Neural progenitor cell (in vitro differentiated cells): ENCODE data around the gene NAP1L4. TPM values are rescaled to one million over a fixed set of nuclear protein-coding genes. Genes with fewer than 3 reads are reported as not detected.

Source experiments
- DNase-seq: peaks from one replicate; pipeline ENCODE4 v3.0.0-alpha.2; 2016; ENCODE audit warnings: low spot score
- H2AFZ ChIP-seq: fragments of 200-600 bp; sonication (generic); replicated peaks from 2 replicates; pipeline ENCODE4 v1.6.1; 2016; ENCODE audit warnings: antibody characterized with exemption
- H3F3A ChIP-seq: fragments of 200-600 bp; sonication (generic); 2 replicates; pipeline ENCODE4 v1.6.1; 2016; ENCODE audit warnings: antibody characterized with exemption, low read depth
- H3K27ac ChIP-seq: fragments of 200-600 bp; sonication (generic); 2 replicates; pipeline ENCODE4 v1.5.1; 2016; ENCODE audit warnings: mild to moderate bottlenecking
- H3K27me3 ChIP-seq: fragments of 200-600 bp; sonication (generic); 2 replicates; pipeline ENCODE4 v1.6.1; 2016; ENCODE audit warnings: mild to moderate bottlenecking, moderate library complexity
- H3K36me3 ChIP-seq: fragments of 200-600 bp; sonication (generic); 2 replicates; pipeline ENCODE4 v1.5.1; 2016
- H3K4me1 ChIP-seq: fragments of 200-600 bp; sonication (generic); 2 replicates; pipeline ENCODE4 v1.6.1; 2016; ENCODE audit warnings: mixed run types
- H3K4me2 ChIP-seq: fragments of 200-600 bp; sonication (generic); 2 replicates; pipeline ENCODE4 v1.6.1; 2016
- H3K4me3 ChIP-seq: fragments of 200-600 bp; sonication (generic); 2 replicates; pipeline ENCODE4 v1.5.1; 2016
- H3K79me2 ChIP-seq: fragments of 200-600 bp; sonication (generic); 2 replicates; pipeline ENCODE4 v1.6.1; 2016; ENCODE audit warnings: low read depth
- H3K9ac ChIP-seq: fragments of 200-600 bp; sonication (generic); 2 replicates; pipeline ENCODE4 v1.6.1; 2016
- H3K9me3 ChIP-seq: fragments of 200-600 bp; sonication (generic); 2 replicates; pipeline ENCODE4 v1.5.1; 2016; ENCODE audit warnings: low read depth
- H4K20me1 ChIP-seq: fragments of 200-600 bp; sonication (generic); 2 replicates; pipeline ENCODE4 v1.6.1; 2016; ENCODE audit warnings: low read depth
- H3K27ac Mint-ChIP-seq: 3 replicates; pipeline ENCODE4 v1.8.0; 2021; ENCODE audit warnings: mixed read lengths
- H3K27me3 Mint-ChIP-seq: 2 replicates; pipeline ENCODE4 v1.8.0; 2022; ENCODE audit warnings: low read depth, mild to moderate bottlenecking, inconsistent platforms, moderate library complexity, mixed read lengths; ENCODE audit not compliant: insufficient read depth
- H3K36me3 Mint-ChIP-seq: 3 replicates; pipeline ENCODE4 v1.8.0; 2021; ENCODE audit warnings: mixed read lengths
- H3K4me1 Mint-ChIP-seq: 3 replicates; pipeline ENCODE4 v1.8.0; 2021; ENCODE audit warnings: mixed read lengths
- H3K4me3 Mint-ChIP-seq: 3 replicates; pipeline ENCODE4 v1.8.0; 2021; ENCODE audit warnings: mild to moderate bottlenecking, moderate library complexity, mixed read lengths
- H3K9me3 Mint-ChIP-seq: 3 replicates; pipeline ENCODE4 v1.8.0; 2020; ENCODE audit warnings: mixed read lengths
- CTCF ChIP-seq: fragments of 200-600 bp; sonication (generic); IDR thresholded peaks from 2 replicates; pipeline ENCODE4 v1.5.1; 2017; ENCODE audit warnings: antibody characterized with exemption, mild to moderate bottlenecking
- EZH2 ChIP-seq: fragments of 200-600 bp; sonication (generic); IDR thresholded peaks from 2 replicates; pipeline ENCODE4 v1.6.1; 2017; ENCODE audit warnings: antibody characterized with exemption, mild to moderate bottlenecking, moderate library complexity
- EZH2phosphoT487 ChIP-seq: fragments of 200-600 bp; sonication (generic); IDR thresholded peaks from 2 replicates; pipeline ENCODE4 v1.6.1; 2017; ENCODE audit warnings: antibody characterized with exemption
- total RNA-seq: library from RNA; depleted of rRNA; stranded (reverse); fragments of >200 nt; gene quantifications from 2 replicates; pipeline ENCODE4 v1.2.3, GENCODE V29; 2015; ENCODE audit warnings: low replicate concordance

NAP1L4 gene
- total RNA-seq, 1 donor from 2014 or later: 191 TPM

GRCh38 chr11:3002871-3003270, 10.7 kb upstream of the NAP1L4 start:
- Histone ChIP-seq H3K9ac (no peak overlapping the region), H4K20me1 (peaks cover 6% of the 10 kb centered on the region), H3K79me2 (no peaks in the 10 kb centered on the region), H3K4me1 (peaks cover 12% of the 10 kb centered on the region), H3K27me3 (no peaks in the 10 kb centered on the region), H3K4me3 (no peak overlapping the region), H3K4me2 (no peak overlapping the region), H3F3A (peaks cover 5% of the 10 kb centered on the region), H2AFZ (no peak overlapping the region), H3K36me3 (no peaks in the 10 kb centered on the region), H3K9me3 (no peaks in the 10 kb centered on the region), H3K27ac (no peak overlapping the region)
- TF ChIP-seq EZH2phosphoT487 (no peak), CTCF (no peak)
- H3K27me3 Mint-ChIP-seq: peaks cover 7% of the 10 kb centered on the region
- no peak for DNase-seq
- peaks cover 11% of the 10 kb centered on the region for H3K4me1 Mint-ChIP-seq
- H3K36me3 Mint-ChIP-seq: peaks cover 19% of the 10 kb centered on the region
- no peak overlapping the region for H3K4me3 Mint-ChIP-seq
- no peak overlapping the region for H3K27ac Mint-ChIP-seq
- H3K9me3 Mint-ChIP-seq: no peaks in the 10 kb centered on the region

DNA sequence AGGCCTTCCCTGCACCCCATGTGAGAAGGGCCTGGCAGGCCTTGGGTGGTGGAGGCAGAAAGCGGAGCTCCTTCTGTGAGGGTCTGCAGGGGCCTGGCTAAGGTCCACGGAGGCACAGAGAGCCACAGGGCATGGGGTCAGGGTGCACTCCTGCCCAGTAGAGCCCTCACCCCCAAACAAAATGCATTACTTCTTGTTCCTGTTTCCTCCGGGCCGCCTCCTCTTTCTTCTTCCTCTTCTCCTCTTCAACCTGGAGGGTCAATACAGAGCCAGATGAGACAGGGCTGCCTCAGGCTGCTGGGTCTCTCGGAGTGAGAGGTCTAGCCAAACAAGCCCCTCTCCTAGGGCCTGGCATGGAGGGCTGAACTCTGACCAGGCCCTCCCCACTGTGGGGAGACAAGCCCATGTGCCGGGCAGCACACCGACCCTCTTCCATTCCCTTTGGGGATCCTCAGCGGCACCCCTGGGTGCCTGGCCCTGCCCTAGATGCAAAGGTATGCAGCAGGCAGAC, 10.3 kb upstream of the NAP1L4 start:
- no peaks in the 10 kb centered on the region for H3K79me2 ChIP-seq
- TF ChIP-seq EZH2phosphoT487: no peak
- no peak for TF ChIP-seq EZH2
- TF ChIP-seq CTCF: no peak
- H3K27me3 Mint-ChIP-seq: peaks cover 6% of the 10 kb centered on the region
- no peak overlapping the region for H3K27ac ChIP-seq
- H3K36me3 Mint-ChIP-seq: peaks cover 19% of the 10 kb centered on the region
- H3K27me3 ChIP-seq: no peaks in the 10 kb centered on the region
- H3K9ac ChIP-seq: no peak overlapping the region
- H4K20me1 ChIP-seq: peaks cover 6% of the 10 kb centered on the region
- H3K4me1 Mint-ChIP-seq: peaks cover 11% of the 10 kb centered on the region
- H3F3A ChIP-seq: peaks cover 7% of the 10 kb centered on the region
- no peak overlapping the region for H2AFZ ChIP-seq
- no peak overlapping the region for H3K4me2 ChIP-seq
- no peak for DNase-seq
- no peak overlapping the region for H3K4me3 ChIP-seq
- no peak overlapping the region for H3K4me3 Mint-ChIP-seq
- no peaks in the 10 kb centered on the region for H3K9me3 ChIP-seq
- peaks cover 12% of the 10 kb centered on the region for H3K4me1 ChIP-seq
- H3K9me3 Mint-ChIP-seq: no peaks in the 10 kb centered on the region
- H3K27ac Mint-ChIP-seq: no peak overlapping the region
- no peaks in the 10 kb centered on the region for H3K36me3 ChIP-seq

- Histone ChIP-seq H3K4me3 (no peak overlapping the region), H3K4me1 (peaks cover 12% of the 10 kb centered on the region), H3F3A (peaks cover 7% of the 10 kb centered on the region), H3K4me2 (no peak overlapping the region), H3K36me3 (no peaks in the 10 kb centered on the region), H3K27ac (no peak overlapping the region), H4K20me1 (peaks cover 6% of the 10 kb centered on the region), H2AFZ (no peak overlapping the region), H3K9me3 (no peaks in the 10 kb centered on the region), H3K79me2 (no peaks in the 10 kb centered on the region), H3K27me3 (no peaks in the 10 kb centered on the region), H3K9ac (no peak overlapping the region)
- H3K4me1 Mint-ChIP-seq: peaks cover 11% of the 10 kb centered on the region
- DNase-seq: no peak
- H3K4me3 Mint-ChIP-seq: no peak overlapping the region
- TF ChIP-seq EZH2: no peak
- no peak for TF ChIP-seq EZH2phosphoT487
- no peak for TF ChIP-seq CTCF
- H3K36me3 Mint-ChIP-seq: peaks cover 19% of the 10 kb centered on the region
- H3K27me3 Mint-ChIP-seq: peaks cover 6% of the 10 kb centered on the region
- no peaks in the 10 kb centered on the region for H3K9me3 Mint-ChIP-seq
- no peak overlapping the region for H3K27ac Mint-ChIP-seq
These were observed 9.4 kb upstream of the NAP1L4 start for GRCh38 chr11:3001496-3001895.
